GM23248 (cell line): ENCODE data around the gene ENTREP3. TPM values are rescaled to one million over a fixed set of nuclear protein-coding genes. Genes with fewer than 3 reads are reported as not detected.
"Not testable (repeated sequence)": the region's sequence is repeated elsewhere in the genome, so short reads cannot be mapped to it uniquely, and the experiment has no call there.

Source experiments
- DNase-seq: peaks from one replicate; pipeline ENCODE4 v3.0.0-alpha.2; 2015
- H2AFZ ChIP-seq: fragments of 200-600 bp; sonication (generic); 2 replicates; pipeline ENCODE4 v1.6.1; 2016; ENCODE audit warnings: antibody characterized with exemption
- H3F3A ChIP-seq: fragments of 200-600 bp; sonication (generic); 2 replicates; pipeline ENCODE4 v1.6.1; 2016; ENCODE audit warnings: mild to moderate bottlenecking, antibody characterized with exemption, mixed run types; ENCODE audit not compliant: insufficient read depth
- H3K27ac ChIP-seq: fragments of 200-600 bp; sonication (generic); 2 replicates; pipeline ENCODE4 v1.5.1; 2016; ENCODE audit warnings: mild to moderate bottlenecking
- H3K27me3 ChIP-seq: fragments of 200-600 bp; sonication (generic); replicated peaks from 2 replicates; pipeline ENCODE4 v1.6.1; 2016; ENCODE audit warnings: mild to moderate bottlenecking; ENCODE audit not compliant: insufficient read depth
- H3K36me3 ChIP-seq: fragments of 200-600 bp; sonication (generic); 2 replicates; pipeline ENCODE4 v1.6.1; 2016; ENCODE audit warnings: low read depth, mild to moderate bottlenecking
- H3K4me1 ChIP-seq: fragments of 200-600 bp; sonication (generic); 2 replicates; pipeline ENCODE4 v1.6.1; 2016; ENCODE audit warnings: mild to moderate bottlenecking; ENCODE audit not compliant: insufficient read depth
- H3K4me2 ChIP-seq: fragments of 200-600 bp; sonication (generic); one replicate; pipeline ENCODE4 v1.6.1; 2016; ENCODE audit warnings: mild to moderate bottlenecking; ENCODE audit not compliant: unreplicated experiment
- H3K4me3 ChIP-seq: fragments of 200-600 bp; sonication (generic); 2 replicates; pipeline ENCODE4 v1.5.1; 2016; ENCODE audit warnings: mild to moderate bottlenecking
- H3K79me2 ChIP-seq: fragments of 200-600 bp; sonication (generic); 2 replicates; pipeline ENCODE4 v1.6.1; 2016; ENCODE audit warnings: mild to moderate bottlenecking; ENCODE audit not compliant: insufficient read depth
- H3K9ac ChIP-seq: fragments of 200-600 bp; sonication (generic); 2 replicates; pipeline ENCODE4 v1.6.1; 2016; ENCODE audit warnings: mild to moderate bottlenecking
- H3K9me2 ChIP-seq: fragments of 200-600 bp; sonication (generic); 2 replicates; pipeline ENCODE4 v1.6.1; 2016; ENCODE audit warnings: mixed run types, mild to moderate bottlenecking, moderate library complexity; ENCODE audit not compliant: insufficient read depth
- H3K9me3 ChIP-seq: fragments of 200-600 bp; sonication (generic); one replicate; pipeline ENCODE4 v1.6.1; 2017; ENCODE audit warnings: low read depth
- H4K20me1 ChIP-seq: fragments of 200-600 bp; sonication (generic); 2 replicates; pipeline ENCODE4 v1.6.0; 2016; ENCODE audit not compliant: insufficient read depth
- EZH2 ChIP-seq: fragments of 200-600 bp; sonication (generic); IDR thresholded peaks from 2 replicates; pipeline ENCODE4 v1.6.1; 2018; ENCODE audit warnings: antibody characterized with exemption, mild to moderate bottlenecking; ENCODE audit not compliant: insufficient read depth, poor library complexity, severe bottlenecking
- EZH2phosphoT487 ChIP-seq: fragments of 200-600 bp; sonication (generic); IDR thresholded peaks from 2 replicates; pipeline ENCODE4 v1.6.1; 2018; ENCODE audit warnings: antibody characterized with exemption, moderate library complexity, mild to moderate bottlenecking, low read depth; ENCODE audit not compliant: insufficient read depth
- WGBS, 2 experiments: methylation state at CpG; one replicate each; pipeline ENCODE4 v1.1.6; 2015 to 2017; ENCODE audit warnings: low lambda C conversion rate in 2 of 2, low coverage in 1 of 2; ENCODE audit errors: missing lambda C conversion rate in 2 of 2; 5-methylcytosine and 5-hydroxymethylcytosine counted together
- in situ Hi-C: fragments of 300-500 bp; cut with MboI; formaldehyde crosslinking; loops from 2 replicates; pipeline ENCODE4 v1.15.0; 2020
- polyA plus RNA-seq: library from polyadenylated mRNA; unstranded; fragments of >200 nt; fragmentation: Nextera tagmentation; extraction: Ambion mirVana; gene quantifications from 2 replicates; pipeline ENCODE4 v1.2.1, GENCODE V29; 2016
- total RNA-seq: library from RNA; depleted of rRNA; stranded (reverse); fragments of >200 nt; shearing (Covaris generic); gene quantifications from 2 replicates; pipeline ENCODE4 v1.2.3, GENCODE V29; 2014

ENTREP3 gene
- total and polyA plus RNA-seq, 2 experiments from 2014 or later: 8.0 TPM

- H4K20me1 ChIP-seq, H3F3A ChIP-seq, H3K4me2 ChIP-seq, H3K9me3 ChIP-seq, H3K4me3 ChIP-seq, H3K9ac ChIP-seq, H3K27ac ChIP-seq, H2AFZ ChIP-seq, DNase-seq, H3K27me3 ChIP-seq, H3K9me2 ChIP-seq, H3K36me3 ChIP-seq, in situ Hi-C loops: not testable (repeated sequence)
- Histone ChIP-seq H3K79me2 (peaks cover 13% of the 10 kb centered on the region), H3K4me1 (peaks cover 16% of the 10 kb centered on the region)
- WGBS, 2 experiments: 84 to 89% methylated on average over 12 to 13 of the region's 13 CpGs
These were observed 43.8 kb downstream of the ENTREP3 start for GRCh38 chr1:155211381-155212050.

- H3K27me3 ChIP-seq: no peaks in the 10 kb centered on the region
- peaks cover 4% of the 10 kb centered on the region for H3F3A ChIP-seq
- no peak overlapping the region for H3K4me2 ChIP-seq
- no peak overlapping the region for H2AFZ ChIP-seq
- no peaks in the 10 kb centered on the region for H4K20me1 ChIP-seq
- in situ Hi-C loops: no loop called here
- H3K36me3 ChIP-seq: no peaks in the 10 kb centered on the region
- no peak overlapping the region for H3K27ac ChIP-seq
- H3K9me2 ChIP-seq: no peaks in the 10 kb centered on the region
- H3K9me3 ChIP-seq: no peaks in the 10 kb centered on the region
- no peak overlapping the region; the same call in 1 of the 2 replicates for H3K4me3 ChIP-seq
- no peak for DNase-seq
- WGBS, 2 experiments: 87 to 89% methylated on average over 4 of the region's 4 CpGs
- no peak overlapping the region for H3K9ac ChIP-seq
- TF ChIP-seq EZH2phosphoT487 (no peak), EZH2 (no peak)
- peaks cover 13% of the 10 kb centered on the region for H3K79me2 ChIP-seq
- peaks cover 16% of the 10 kb centered on the region for H3K4me1 ChIP-seq
These were observed 44.8 kb downstream of the ENTREP3 start for GRCh38 chr1:155210314-155211104.

GRCh38 chr1:155209312-155209721, 46.0 kb downstream of the ENTREP3 start:
- no peaks in the 10 kb centered on the region for H3K9me3 ChIP-seq
- H3K79me2 ChIP-seq: peaks cover 13% of the 10 kb centered on the region
- peak overlapping the region; percentile 72 for H2AFZ ChIP-seq
- H3K27ac ChIP-seq: peak overlapping the region; percentile 96
- in situ Hi-C loops: no loop called here
- WGBS, 2 experiments: 6 to 7% methylated on average over 13 of the region's 13 CpGs
- no peaks in the 10 kb centered on the region for H4K20me1 ChIP-seq
- H3K4me2 ChIP-seq: peak overlapping the region; percentile 96
- peaks cover 4% of the 10 kb centered on the region for H3F3A ChIP-seq
- H3K9me2 ChIP-seq: no peaks in the 10 kb centered on the region
- peak overlapping the region; percentile 98 for H3K4me3 ChIP-seq
- no peaks in the 10 kb centered on the region for H3K36me3 ChIP-seq
- DNase-seq: peak; percentile 22
- H3K27me3 ChIP-seq: no peaks in the 10 kb centered on the region
- TF ChIP-seq EZH2phosphoT487 (no peak), EZH2 (no peak)
- H3K9ac ChIP-seq: peak overlapping the region; percentile 99
- H3K4me1 ChIP-seq: peaks cover 16% of the 10 kb centered on the region

- no peaks in the 10 kb centered on the region for H3K27me3 ChIP-seq
- TF ChIP-seq EZH2 (no peak), EZH2phosphoT487 (no peak)
- peaks cover 16% of the 10 kb centered on the region for H3K4me1 ChIP-seq
- no peaks in the 10 kb centered on the region for H3K9me2 ChIP-seq
- in situ Hi-C loops: no loop called here
- H3K9me3 ChIP-seq: no peaks in the 10 kb centered on the region
- peak within 1 kb of the TSS; percentile 72 for H2AFZ ChIP-seq
- H3K9ac ChIP-seq: peak within 1 kb of the TSS; percentile 99
- H3F3A ChIP-seq: peaks cover 4% of the 10 kb centered on the region
- DNase-seq: peak; percentile 94
- H3K4me3 ChIP-seq: peak within 1 kb of the TSS; percentile 98
- H3K27ac ChIP-seq: peak within 1 kb of the TSS; percentile 96
- H3K36me3 ChIP-seq: no peaks in the 10 kb centered on the region
- WGBS, 2 experiments: 1 to 2% methylated on average over 43 of the region's 64 CpGs
- H4K20me1 ChIP-seq: no peaks in the 10 kb centered on the region
- peak within 1 kb of the TSS; percentile 96 for H3K4me2 ChIP-seq
- peaks cover 13% of the 10 kb centered on the region for H3K79me2 ChIP-seq
These were observed 46.6 kb downstream of the ENTREP3 start, which contains the start of gene MTX1 for GRCh38 chr1:155208541-155209311. MTX1 (plus strand) TSS chr1:155208695; CDS start chr1:155208805, 110 bp downstream.
